Fibroblast of lung (primary cell): Measurements from ENCODE around the gene LMX1A. TPM values are rescaled to one million over a fixed set of nuclear protein-coding genes. Genes with fewer than 3 reads are reported as not detected.

Experiments
- DNase-seq, 2 donors: peaks; one replicate each; pipeline versions ENCODE4 v3.0.0 to v3.0.0-alpha.2; 2010; ENCODE audit warnings: low read depth in 2 of 2
- H2AFZ ChIP-seq: 2 replicates; pipeline ENCODE4 v1.5.1; 2012; ENCODE audit warnings: low read length, control low read depth, inconsistent platforms
- H3K27ac ChIP-seq: 2 replicates; pipeline ENCODE4 v1.5.1; 2011; ENCODE audit warnings: low read length, control low read depth; ENCODE audit not compliant: insufficient read depth
- H3K27me3 ChIP-seq: 2 replicates; pipeline ENCODE4 v1.5.1; 2011; ENCODE audit warnings: mild to moderate bottlenecking, low read length; ENCODE audit not compliant: control insufficient read depth, insufficient read depth
- H3K36me3 ChIP-seq: 2 replicates; pipeline ENCODE4 v1.5.1; 2011; ENCODE audit warnings: low read length; ENCODE audit not compliant: control insufficient read depth, insufficient read depth
- H3K4me1 ChIP-seq: 2 replicates; pipeline ENCODE4 v1.5.1; 2011; ENCODE audit warnings: low read length; ENCODE audit not compliant: control insufficient read depth, insufficient read depth; ENCODE audit errors: extremely low read depth
- H3K4me2 ChIP-seq: 2 replicates; pipeline ENCODE4 v1.5.1; 2011; ENCODE audit warnings: low read length, control low read depth; ENCODE audit not compliant: insufficient read depth; ENCODE audit errors: extremely low read depth
- H3K4me3 ChIP-seq, 4 experiments: fragments of 200-600 bp in 1 of 4; sonication (generic) in 1 of 4; replicated peaks in 1 of 4; 2 replicates each; pipeline ENCODE4 v1.5.1; 2011 to 2016; ENCODE audit warnings: low read length in 4 of 4, low read depth in 3 of 4, mild to moderate bottlenecking in 3 of 4, control low read depth in 2 of 4, inconsistent platforms in 1 of 4, mixed read lengths in 1 of 4; ENCODE audit not compliant: insufficient read depth in 1 of 4; ENCODE audit errors: control extremely low read depth in 1 of 4
- H3K79me2 ChIP-seq: 2 replicates; pipeline ENCODE4 v1.5.1; 2012; ENCODE audit warnings: mild to moderate bottlenecking, low read length, inconsistent platforms; ENCODE audit not compliant: control insufficient read depth, insufficient read depth
- H3K9ac ChIP-seq: 2 replicates; pipeline ENCODE4 v1.5.1; 2011; ENCODE audit warnings: mild to moderate bottlenecking, low read length, control low read depth; ENCODE audit not compliant: insufficient read depth
- H3K9me3 ChIP-seq: 2 replicates; pipeline ENCODE4 v1.5.1; 2012; ENCODE audit warnings: low read depth, low read length; ENCODE audit not compliant: control insufficient read depth, insufficient read depth
- H4K20me1 ChIP-seq: 2 replicates; pipeline ENCODE4 v1.5.1; 2011; ENCODE audit warnings: low read length; ENCODE audit not compliant: control insufficient read depth, insufficient read depth; ENCODE audit errors: extremely low read depth
- CTCF ChIP-seq, 2 donors: IDR thresholded peaks in 1 of 2; conservative IDR thresholded peaks in 1 of 2; 1 replicate in 1 of 2; 2 replicates in 1 of 2; pipeline ENCODE4 v1.5.1; 2011 to 2012; ENCODE audit warnings: low read length in 2 of 2, control low read depth in 1 of 2, inconsistent platforms in 1 of 2, low read depth in 1 of 2, mild to moderate bottlenecking in 1 of 2
- EZH2 ChIP-seq: IDR thresholded peaks from 2 replicates; pipeline ENCODE4 v1.5.1; 2012; ENCODE audit warnings: low read length, control low read depth, mild to moderate bottlenecking; ENCODE audit errors: missing control alignments
- polyA plus RNA-seq, 2 donors: library from polyadenylated mRNA; depleted of rRNA in 1 of 2; stranded (reverse) in 1 of 2; unstranded in 1 of 2; fragments of >200 nt; gene quantifications; 2 replicates each; pipeline ENCODE4 v1.2.1, GENCODE V29; 2011 to 2012; ENCODE audit warnings: missing spikeins in 1 of 2
- total RNA-seq: library from RNA; depleted of rRNA; stranded (reverse); fragments of >200 nt; gene quantifications from 2 replicates; pipeline ENCODE4 v1.2.1, GENCODE V29; 2014

Gene LMX1A
- total and polyA plus RNA-seq, 2 donors (not counting 1 experiment from before 2014, with no cell fraction given): not detected

- no peak for DNase-seq
- no peak overlapping the region for H3K4me3 ChIP-seq
- no peaks in the 10 kb centered on the region for H3K9me3 ChIP-seq
These were observed 151.4 kb downstream of the LMX1A start for GRCh38 chr1:165205145-165205544.

GRCh38 chr1:165204548-165204947 is 152.0 kb downstream of the LMX1A start:
- no peak for DNase-seq
- Histone ChIP-seq H3K9me3 (no peaks in the 10 kb centered on the region), H3K4me1 (no peaks in the 10 kb centered on the region), H3K36me3 (no peaks in the 10 kb centered on the region), H3K4me3 (no peak overlapping the region), H4K20me1 (no peaks in the 10 kb centered on the region), H2AFZ (no peak overlapping the region), H3K27ac (no peak overlapping the region), H3K4me2 (no peak overlapping the region), H3K9ac (no peak overlapping the region), H3K27me3 (no peaks in the 10 kb centered on the region), H3K79me2 (no peaks in the 10 kb centered on the region)
- no peak for TF ChIP-seq CTCF (conservative IDR thresholded peaks at IDR 0.05 in 1 of 2, IDR thresholded peaks at IDR 0.05 in 1 of 2; ENCODE audit: low read depth in 1 of 2, low read length in 2 of 2)
- no peak for TF ChIP-seq EZH2

More at GRCh38 chr1:165205145-165205544, 151.4 kb downstream of the LMX1A start:
- TF ChIP-seq CTCF (conservative IDR thresholded peaks at IDR 0.05 in 1 of 2, IDR thresholded peaks at IDR 0.05 in 1 of 2; ENCODE audit: low read depth in 1 of 2, low read length in 2 of 2): no peak
- no peak for TF ChIP-seq EZH2
- Histone ChIP-seq H3K9ac (no peak overlapping the region), H3K27ac (no peak overlapping the region), H3K4me2 (no peak overlapping the region), H3K27me3 (no peaks in the 10 kb centered on the region), H3K4me1 (no peaks in the 10 kb centered on the region), H4K20me1 (no peaks in the 10 kb centered on the region), H3K36me3 (no peaks in the 10 kb centered on the region), H2AFZ (no peak overlapping the region), H3K79me2 (no peaks in the 10 kb centered on the region)

- H3K36me3 ChIP-seq: no peaks in the 10 kb centered on the region
- no peaks in the 10 kb centered on the region for H3K9me3 ChIP-seq
- H4K20me1 ChIP-seq: no peaks in the 10 kb centered on the region
- no peak overlapping the region for H3K4me2 ChIP-seq
- H2AFZ ChIP-seq: no peak overlapping the region
- no peak overlapping the region for H3K27ac ChIP-seq
- TF ChIP-seq CTCF (conservative IDR thresholded peaks at IDR 0.05 in 1 of 2, IDR thresholded peaks at IDR 0.05 in 1 of 2; ENCODE audit: low read depth in 1 of 2, low read length in 2 of 2) (no peak), EZH2 (no peak)
- H3K4me1 ChIP-seq: no peaks in the 10 kb centered on the region
- DNase-seq: no peak
- H3K27me3 ChIP-seq: no peaks in the 10 kb centered on the region
- H3K79me2 ChIP-seq: no peaks in the 10 kb centered on the region
- H3K4me3 ChIP-seq: no peak overlapping the region
- no peak overlapping the region for H3K9ac ChIP-seq
These were observed 165.4 kb downstream of the LMX1A start for GRCh38 chr1:165191087-165191486.
